Neural progenitor cell (in vitro differentiated cells): ENCODE results near the gene RDM1. TPM values are rescaled to one million over a fixed set of nuclear protein-coding genes. Genes with fewer than 3 reads are reported as not detected.

Experiments
- DNase-seq: peaks from one replicate; pipeline ENCODE4 v3.0.0-alpha.2; 2016; ENCODE audit warnings: low spot score
- H2AFZ ChIP-seq: fragments of 200-600 bp; sonication (generic); replicated peaks from 2 replicates; pipeline ENCODE4 v1.6.1; 2016; ENCODE audit warnings: antibody characterized with exemption
- H3F3A ChIP-seq: fragments of 200-600 bp; sonication (generic); 2 replicates; pipeline ENCODE4 v1.6.1; 2016; ENCODE audit warnings: antibody characterized with exemption, low read depth
- H3K27ac ChIP-seq: fragments of 200-600 bp; sonication (generic); 2 replicates; pipeline ENCODE4 v1.5.1; 2016; ENCODE audit warnings: mild to moderate bottlenecking
- H3K27me3 ChIP-seq: fragments of 200-600 bp; sonication (generic); 2 replicates; pipeline ENCODE4 v1.6.1; 2016; ENCODE audit warnings: mild to moderate bottlenecking, moderate library complexity
- H3K36me3 ChIP-seq: fragments of 200-600 bp; sonication (generic); 2 replicates; pipeline ENCODE4 v1.5.1; 2016
- H3K4me1 ChIP-seq: fragments of 200-600 bp; sonication (generic); 2 replicates; pipeline ENCODE4 v1.6.1; 2016; ENCODE audit warnings: mixed run types
- H3K4me2 ChIP-seq: fragments of 200-600 bp; sonication (generic); 2 replicates; pipeline ENCODE4 v1.6.1; 2016
- H3K4me3 ChIP-seq: fragments of 200-600 bp; sonication (generic); 2 replicates; pipeline ENCODE4 v1.5.1; 2016
- H3K79me2 ChIP-seq: fragments of 200-600 bp; sonication (generic); 2 replicates; pipeline ENCODE4 v1.6.1; 2016; ENCODE audit warnings: low read depth
- H3K9ac ChIP-seq: fragments of 200-600 bp; sonication (generic); 2 replicates; pipeline ENCODE4 v1.6.1; 2016
- H3K9me3 ChIP-seq: fragments of 200-600 bp; sonication (generic); 2 replicates; pipeline ENCODE4 v1.5.1; 2016; ENCODE audit warnings: low read depth
- H4K20me1 ChIP-seq: fragments of 200-600 bp; sonication (generic); 2 replicates; pipeline ENCODE4 v1.6.1; 2016; ENCODE audit warnings: low read depth
- H3K27ac Mint-ChIP-seq: 3 replicates; pipeline ENCODE4 v1.8.0; 2021; ENCODE audit warnings: mixed read lengths
- H3K27me3 Mint-ChIP-seq: 2 replicates; pipeline ENCODE4 v1.8.0; 2022; ENCODE audit warnings: low read depth, mild to moderate bottlenecking, inconsistent platforms, moderate library complexity, mixed read lengths; ENCODE audit not compliant: insufficient read depth
- H3K36me3 Mint-ChIP-seq: 3 replicates; pipeline ENCODE4 v1.8.0; 2021; ENCODE audit warnings: mixed read lengths
- H3K4me1 Mint-ChIP-seq: 3 replicates; pipeline ENCODE4 v1.8.0; 2021; ENCODE audit warnings: mixed read lengths
- H3K4me3 Mint-ChIP-seq: 3 replicates; pipeline ENCODE4 v1.8.0; 2021; ENCODE audit warnings: mild to moderate bottlenecking, moderate library complexity, mixed read lengths
- H3K9me3 Mint-ChIP-seq: 3 replicates; pipeline ENCODE4 v1.8.0; 2020; ENCODE audit warnings: mixed read lengths
- CTCF ChIP-seq: fragments of 200-600 bp; sonication (generic); IDR thresholded peaks from 2 replicates; pipeline ENCODE4 v1.5.1; 2017; ENCODE audit warnings: antibody characterized with exemption, mild to moderate bottlenecking
- EZH2 ChIP-seq: fragments of 200-600 bp; sonication (generic); IDR thresholded peaks from 2 replicates; pipeline ENCODE4 v1.6.1; 2017; ENCODE audit warnings: antibody characterized with exemption, mild to moderate bottlenecking, moderate library complexity
- EZH2phosphoT487 ChIP-seq: fragments of 200-600 bp; sonication (generic); IDR thresholded peaks from 2 replicates; pipeline ENCODE4 v1.6.1; 2017; ENCODE audit warnings: antibody characterized with exemption
- total RNA-seq: library from RNA; depleted of rRNA; stranded (reverse); fragments of >200 nt; gene quantifications from 2 replicates; pipeline ENCODE4 v1.2.3, GENCODE V29; 2015; ENCODE audit warnings: low replicate concordance

Gene RDM1
- total RNA-seq, 1 donor from 2014 or later: 28.8 TPM

GRCh38 chr17:35876534-35876933 lies 54.0 kb downstream of the RDM1 start:
- Histone ChIP-seq H3K9ac (no peak overlapping the region), H3K79me2 (no peaks in the 10 kb centered on the region), H3K36me3 (no peaks in the 10 kb centered on the region), H3K9me3 (no peaks in the 10 kb centered on the region), H3F3A (no peaks in the 10 kb centered on the region), H3K27ac (no peak overlapping the region), H4K20me1 (no peaks in the 10 kb centered on the region), H3K4me2 (no peak overlapping the region), H3K4me1 (no peaks in the 10 kb centered on the region), H2AFZ (no peak overlapping the region), H3K4me3 (no peak overlapping the region), H3K27me3 (no peaks in the 10 kb centered on the region)
- DNase-seq: no peak
- Mint-ChIP-seq H3K36me3 (no peaks in the 10 kb centered on the region), H3K9me3 (no peaks in the 10 kb centered on the region), H3K4me1 (no peaks in the 10 kb centered on the region), H3K27ac (no peak overlapping the region), H3K27me3 (peaks cover 2% of the 10 kb centered on the region), H3K4me3 (no peak overlapping the region)
- TF ChIP-seq EZH2 (no peak), EZH2phosphoT487 (no peak), CTCF (no peak)

DNA sequence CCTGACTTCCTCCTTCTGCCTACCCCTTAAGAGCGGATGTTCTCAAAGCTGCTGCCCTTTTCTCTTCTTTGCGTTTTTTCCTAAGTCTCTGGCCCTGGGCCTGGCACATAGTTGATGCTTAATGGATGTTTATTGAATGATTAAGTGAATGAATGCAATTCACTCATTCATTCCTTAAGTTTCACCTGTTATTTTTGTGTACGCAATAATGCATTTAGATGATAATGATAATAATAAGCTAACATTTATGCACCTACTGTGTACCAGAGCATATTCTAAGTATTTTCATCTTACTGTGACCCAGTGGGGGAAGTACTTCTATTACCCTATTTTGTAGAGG lies 54.8 kb downstream of the RDM1 start:
- no peaks in the 10 kb centered on the region for H3K36me3 ChIP-seq
- H3K4me1 ChIP-seq: no peaks in the 10 kb centered on the region
- no peak overlapping the region for H3K9ac ChIP-seq
- Mint-ChIP-seq H3K9me3 (no peaks in the 10 kb centered on the region), H3K4me3 (no peak overlapping the region), H3K27ac (no peak overlapping the region), H3K4me1 (no peaks in the 10 kb centered on the region), H3K27me3 (peaks cover 2% of the 10 kb centered on the region), H3K36me3 (no peaks in the 10 kb centered on the region)
- no peak for DNase-seq
- H3K27me3 ChIP-seq: no peaks in the 10 kb centered on the region
- H3K27ac ChIP-seq: no peak overlapping the region
- no peak overlapping the region for H3K4me3 ChIP-seq
- no peaks in the 10 kb centered on the region for H4K20me1 ChIP-seq
- no peaks in the 10 kb centered on the region for H3F3A ChIP-seq
- H3K4me2 ChIP-seq: no peak overlapping the region
- no peak overlapping the region for H2AFZ ChIP-seq
- no peaks in the 10 kb centered on the region for H3K9me3 ChIP-seq
- no peaks in the 10 kb centered on the region for H3K79me2 ChIP-seq
- TF ChIP-seq EZH2phosphoT487: no peak
- no peak for TF ChIP-seq EZH2
- TF ChIP-seq CTCF: no peak

- Mint-ChIP-seq H3K9me3 (no peaks in the 10 kb centered on the region), H3K4me1 (no peaks in the 10 kb centered on the region), H3K4me3 (no peak overlapping the region), H3K27ac (no peak overlapping the region), H3K27me3 (peaks cover 2% of the 10 kb centered on the region), H3K36me3 (no peaks in the 10 kb centered on the region)
- H3K9me3 ChIP-seq: no peaks in the 10 kb centered on the region
- no peaks in the 10 kb centered on the region for H3F3A ChIP-seq
- no peak overlapping the region for H3K4me3 ChIP-seq
- no peak for TF ChIP-seq EZH2
- TF ChIP-seq EZH2phosphoT487: no peak
- TF ChIP-seq CTCF: no peak
- no peaks in the 10 kb centered on the region for H3K36me3 ChIP-seq
- H4K20me1 ChIP-seq: no peaks in the 10 kb centered on the region
- no peak overlapping the region for H2AFZ ChIP-seq
- H3K4me1 ChIP-seq: no peaks in the 10 kb centered on the region
- H3K27me3 ChIP-seq: no peaks in the 10 kb centered on the region
- H3K9ac ChIP-seq: no peak overlapping the region
- no peaks in the 10 kb centered on the region for H3K79me2 ChIP-seq
- DNase-seq: no peak
- no peak overlapping the region for H3K27ac ChIP-seq
- no peak overlapping the region for H3K4me2 ChIP-seq
Measured at GRCh38 chr17:35875072-35875799, 55.3 kb downstream of the RDM1 start.
